CD4-positive, alpha-beta T cell treated with Interleukin-10 for 1 hour (primary cell): Measurements from ENCODE around the gene SERTAD1.
"Not testable (repeated sequence)": the region's sequence is repeated elsewhere in the genome, so short reads cannot be mapped to it uniquely, and the experiment has no call there.

Experiments used
- DNase-seq: peaks from one replicate; pipeline ENCODE4 v3.0.0-alpha.2; 2020

The SERTAD1 gene

GRCh38 chr19:40449506-40449905 is 23.7 kb upstream of the SERTAD1 start:
- no peak for DNase-seq

DNA sequence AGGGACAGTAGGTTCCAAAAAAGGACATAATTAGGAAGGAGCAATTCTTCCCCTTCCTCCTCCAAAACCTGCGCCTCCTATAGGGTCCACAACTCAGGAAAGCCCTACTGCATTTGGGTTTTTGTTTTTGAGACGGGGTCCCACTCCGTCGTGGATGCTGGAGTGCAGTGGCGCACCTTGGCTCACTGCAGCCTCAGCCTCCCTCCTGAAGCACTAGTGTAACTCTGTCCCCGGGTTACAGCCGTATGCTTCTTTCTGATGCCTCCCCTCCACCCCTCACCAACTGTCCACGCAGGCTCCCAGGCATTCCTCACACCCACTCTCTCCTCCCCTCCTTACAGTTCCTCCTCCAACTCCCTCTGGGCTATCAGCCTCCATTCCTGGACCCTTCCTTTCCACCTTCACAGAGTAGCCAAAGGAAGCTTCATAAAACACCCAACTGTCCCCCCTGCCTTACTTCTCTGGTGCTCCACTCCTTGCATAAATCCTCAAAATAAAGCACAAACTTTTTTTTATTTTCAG is 20.5 kb upstream of the SERTAD1 start:
- DNase-seq: no peak

DNA sequence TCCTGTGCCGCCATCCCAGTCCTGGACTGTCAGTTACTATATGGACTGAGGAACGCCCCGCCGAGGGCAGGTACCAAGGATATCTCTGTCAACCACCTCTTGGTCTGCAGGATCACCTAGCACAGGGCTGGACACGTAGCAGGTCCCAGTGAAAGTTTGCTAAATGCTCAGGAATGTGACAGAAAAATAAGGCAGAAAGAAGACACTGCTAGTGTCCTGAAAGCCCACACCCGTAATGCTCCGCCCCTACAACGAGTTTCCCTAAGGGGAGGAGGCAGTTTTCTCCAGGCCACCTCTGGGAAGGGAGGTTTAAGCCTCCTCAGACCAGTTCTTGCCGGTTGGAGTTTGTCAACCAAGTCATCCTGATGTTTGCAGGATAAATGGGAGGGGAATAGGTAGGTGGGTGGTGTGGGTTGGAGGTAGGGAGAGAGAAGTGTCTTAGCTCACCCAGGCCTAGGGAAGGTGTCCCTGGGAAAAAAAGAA is 20.0 kb upstream of the SERTAD1 start:
- DNase-seq: no peak

GRCh38 chr19:40444825-40445312 is 19.1 kb upstream of the SERTAD1 start:
- DNase-seq: no peak

DNA sequence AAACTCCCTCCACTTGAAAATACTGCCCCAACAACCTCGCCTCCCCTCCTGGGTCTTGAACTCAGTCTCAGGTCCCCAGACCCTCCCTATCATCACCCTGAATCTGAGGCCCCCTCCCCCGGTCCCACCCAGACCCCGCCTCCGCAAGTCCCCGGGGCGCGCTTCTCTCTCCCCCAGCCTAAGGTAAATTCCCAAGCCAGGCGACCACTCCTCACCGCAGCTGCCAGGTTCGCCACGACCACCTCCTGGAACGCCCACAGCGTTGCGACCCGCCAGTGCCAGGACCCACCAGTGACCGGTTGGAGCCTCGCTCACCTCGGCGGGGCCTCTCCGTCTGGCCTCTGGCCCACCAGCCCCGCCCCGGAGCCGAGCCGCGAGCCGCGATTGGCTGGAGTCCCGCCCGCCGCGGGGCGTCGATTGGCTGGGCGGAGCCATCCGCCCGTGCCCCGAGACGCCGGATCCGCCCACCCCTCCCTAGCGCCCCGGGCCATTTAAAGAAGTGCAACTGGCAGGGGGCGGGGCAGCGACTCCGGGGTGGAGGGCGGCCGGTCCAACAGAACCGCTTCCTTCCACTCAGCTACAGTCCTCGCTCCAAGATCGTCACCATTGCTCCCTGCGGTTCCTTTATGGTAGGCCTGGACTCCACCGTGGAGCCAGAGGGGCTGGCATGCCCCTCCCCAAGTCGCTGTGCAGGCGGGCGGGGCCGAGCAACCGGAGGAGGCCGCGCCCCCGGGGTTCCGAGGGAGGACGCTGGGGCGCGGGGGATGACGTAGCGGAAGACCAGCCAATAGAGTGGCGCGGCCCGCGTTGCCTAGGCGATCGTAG is 18.4 kb upstream of the SERTAD1 start, which contains the start of gene SERTAD3:
SERTAD3 (minus strand) TSS at position 336 of the 825 bp plus-strand sequence. CDS start 2,255 bp downstream, outside the sequence.
- DNase-seq: peak; percentile 96

DNA sequence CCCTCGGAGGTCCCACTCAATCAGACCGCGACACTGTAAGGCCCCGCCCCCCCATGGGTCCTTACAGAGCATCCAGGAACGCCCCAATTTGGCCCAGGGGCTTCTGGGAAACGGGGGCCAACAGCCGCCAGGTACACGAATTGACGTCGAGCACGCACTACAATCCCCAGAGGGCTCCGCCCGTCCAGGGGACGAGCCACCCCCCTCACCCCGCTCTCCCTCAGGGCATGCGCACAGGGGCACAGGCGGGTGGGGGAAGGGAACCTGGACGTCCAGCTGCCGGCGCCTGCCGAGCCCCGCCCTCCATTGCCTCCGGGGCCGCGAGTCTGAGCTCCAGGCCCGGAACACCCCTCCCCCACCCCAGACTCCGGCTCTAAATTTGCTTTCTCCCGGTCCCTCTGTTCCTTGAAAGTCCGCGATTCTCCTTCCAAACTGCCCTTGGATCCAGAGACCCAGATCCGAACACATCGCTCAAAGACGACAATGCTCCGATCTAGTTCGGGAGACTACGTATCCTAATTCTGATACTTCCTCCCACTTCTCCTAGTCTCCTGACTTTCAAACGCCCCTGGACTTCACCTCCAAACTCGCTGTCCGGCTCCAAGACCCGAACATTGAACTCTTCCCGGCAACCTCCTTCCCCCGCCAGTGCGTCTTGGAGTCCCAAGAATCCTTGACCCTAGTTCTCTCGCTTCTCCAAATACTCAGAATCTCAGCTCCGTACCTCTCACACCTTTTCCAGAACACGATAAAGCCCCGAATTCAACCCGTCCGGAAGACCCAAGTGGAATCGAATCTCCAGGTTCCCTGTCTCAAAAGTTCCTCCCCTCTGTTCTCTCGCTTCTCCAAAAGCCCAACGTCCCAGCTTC is 17.6 kb upstream of the SERTAD1 start:
- DNase-seq: peak; percentile 100

GRCh38 chr19:40442328-40443130 is 16.7 kb upstream of the SERTAD1 start:
- DNase-seq: no peak

DNA sequence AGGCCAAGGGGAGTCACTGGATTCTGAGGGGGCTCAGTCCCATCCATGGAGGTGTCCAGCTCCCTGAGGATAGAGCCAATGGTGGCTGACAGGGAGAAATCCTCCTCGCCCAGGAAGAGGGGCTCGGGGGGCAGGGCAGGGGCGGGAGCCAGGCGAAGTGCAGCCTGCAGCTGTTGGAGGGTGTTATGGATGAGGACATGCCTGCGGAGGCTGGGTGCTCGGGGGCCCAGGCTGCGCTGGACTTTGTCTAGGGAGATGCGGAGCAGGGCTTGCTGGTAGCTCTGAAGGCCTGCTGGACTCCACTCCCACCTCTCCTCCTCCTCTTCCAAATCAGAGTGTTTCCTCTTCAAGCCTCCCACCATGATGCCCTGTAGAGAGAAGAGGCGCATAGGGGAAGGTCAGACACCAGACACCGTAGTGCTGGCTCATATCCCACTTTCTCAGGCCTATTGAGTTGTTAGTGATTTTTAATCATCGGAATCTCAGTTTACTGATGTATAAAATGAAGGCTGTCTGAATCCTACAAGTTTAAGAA is 16.0 kb upstream of the SERTAD1 start:
- no peak for DNase-seq

GRCh38 chr19:40438284-40438683 is 12.5 kb upstream of the SERTAD1 start:
- no peak for DNase-seq

GRCh38 chr19:40433391-40434216 is 7.8 kb upstream of the SERTAD1 start:
- peak; percentile 55 for DNase-seq

GRCh38 chr19:40432760-40433159 is 7.0 kb upstream of the SERTAD1 start:
- not testable (repeated sequence) for DNase-seq

DNA sequence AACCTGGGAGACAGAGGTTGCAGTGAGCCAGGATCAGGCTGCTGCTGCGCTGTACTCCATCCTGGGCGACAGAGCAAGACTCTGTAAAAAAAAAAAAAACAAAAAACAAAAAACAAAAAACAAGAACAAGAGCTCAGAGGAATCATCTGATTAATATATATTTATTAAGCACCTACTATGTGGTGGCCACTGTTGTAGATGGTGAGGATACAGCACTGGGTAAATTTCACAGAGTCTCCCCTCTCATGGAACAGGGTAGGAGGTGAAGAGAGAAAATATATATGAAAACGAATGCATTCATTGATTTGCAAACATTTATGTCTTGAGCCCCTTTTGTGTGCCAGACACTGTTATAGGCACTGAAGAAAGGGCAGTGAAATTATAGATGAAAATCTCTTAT is 5.9 kb upstream of the SERTAD1 start:
- DNase-seq: no peak

DNA sequence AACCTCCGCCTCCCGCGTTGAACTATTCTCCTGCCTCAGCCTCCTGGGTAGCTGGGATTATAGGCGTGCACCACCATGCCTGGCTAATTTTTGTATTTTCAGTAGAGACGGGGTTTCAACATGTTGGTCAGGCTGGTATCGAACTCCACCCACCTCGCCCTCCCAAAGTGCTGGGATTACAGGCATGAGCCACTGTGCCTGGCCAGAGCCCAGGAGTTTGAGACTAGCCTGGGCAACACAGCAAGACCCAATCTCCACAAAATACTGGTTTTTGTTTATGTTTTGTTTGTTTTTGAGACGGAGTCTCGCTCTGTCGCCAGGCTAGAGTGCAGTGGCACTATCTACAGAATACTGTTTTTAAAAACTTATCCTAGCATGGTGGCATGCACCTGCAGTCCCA is 4.5 kb upstream of the SERTAD1 start:
- not testable (repeated sequence) for DNase-seq

DNA sequence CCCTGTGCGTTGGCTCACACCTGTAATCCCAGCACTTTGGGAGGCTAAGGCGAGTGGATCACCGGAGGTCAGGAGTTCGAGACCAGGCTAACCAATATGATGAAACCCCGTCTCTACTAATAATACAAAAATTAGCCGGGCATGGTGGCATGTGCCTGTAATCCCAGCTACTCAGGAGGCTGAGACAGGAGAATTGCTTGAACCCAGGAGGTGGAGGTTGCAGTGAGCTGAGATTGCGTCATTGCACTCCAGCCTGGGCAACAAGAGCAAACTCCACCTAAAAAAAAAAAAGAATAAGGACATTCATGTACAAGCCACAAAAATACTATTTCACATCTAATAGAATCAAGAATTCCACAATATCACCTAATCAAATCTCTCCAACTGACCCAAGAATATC is 2.4 kb upstream of the SERTAD1 start:
- not testable (repeated sequence) for DNase-seq

GRCh38 chr19:40424637-40425449 is 949 bp downstream of the SERTAD1 start:
- no peak for DNase-seq

DNA sequence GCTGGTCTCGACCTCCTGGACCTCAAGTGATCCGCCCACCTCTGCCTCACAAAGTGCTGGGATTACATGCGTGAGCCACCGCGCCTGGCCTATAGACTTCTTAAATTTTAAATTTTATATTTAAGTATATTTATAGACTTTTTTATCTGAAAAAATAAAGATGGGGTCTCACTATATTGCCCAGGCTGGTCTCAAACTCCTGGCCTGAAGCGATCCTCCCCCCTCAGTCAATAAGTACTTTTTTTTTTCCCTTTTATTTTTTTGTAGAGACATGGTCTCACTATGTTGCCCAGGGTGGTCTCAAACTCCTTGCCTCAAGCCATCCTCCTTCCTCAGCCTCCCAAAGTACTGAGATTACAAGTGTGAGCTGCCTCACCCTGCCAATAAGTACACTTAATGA is 1.9 kb downstream of the SERTAD1 start:
- no peak for DNase-seq

- no peak for DNase-seq
Observed at GRCh38 chr19:40422748-40423566, 2.8 kb downstream of the SERTAD1 start.

GRCh38 chr19:40421993-40422747 is 3.6 kb downstream of the SERTAD1 start:
- no peak for DNase-seq
